Activated T-helper 1 cell treated with anti-CD3 and anti-CD28 coated beads, Interleukin-2, amount 50 U/mL, for 16 hours (primary cell): ENCODE results near the gene SPINT3.

Source experiments
- DNase-seq, 2 donors: peaks; one replicate each; pipeline ENCODE4 v3.0.0-alpha.2; 2020; ENCODE audit warnings: low read depth in 1 of 2, low spot score in 1 of 2

The SPINT3 gene, protein sequence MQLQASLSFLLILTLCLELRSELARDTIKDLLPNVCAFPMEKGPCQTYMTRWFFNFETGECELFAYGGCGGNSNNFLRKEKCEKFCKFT

DNA sequence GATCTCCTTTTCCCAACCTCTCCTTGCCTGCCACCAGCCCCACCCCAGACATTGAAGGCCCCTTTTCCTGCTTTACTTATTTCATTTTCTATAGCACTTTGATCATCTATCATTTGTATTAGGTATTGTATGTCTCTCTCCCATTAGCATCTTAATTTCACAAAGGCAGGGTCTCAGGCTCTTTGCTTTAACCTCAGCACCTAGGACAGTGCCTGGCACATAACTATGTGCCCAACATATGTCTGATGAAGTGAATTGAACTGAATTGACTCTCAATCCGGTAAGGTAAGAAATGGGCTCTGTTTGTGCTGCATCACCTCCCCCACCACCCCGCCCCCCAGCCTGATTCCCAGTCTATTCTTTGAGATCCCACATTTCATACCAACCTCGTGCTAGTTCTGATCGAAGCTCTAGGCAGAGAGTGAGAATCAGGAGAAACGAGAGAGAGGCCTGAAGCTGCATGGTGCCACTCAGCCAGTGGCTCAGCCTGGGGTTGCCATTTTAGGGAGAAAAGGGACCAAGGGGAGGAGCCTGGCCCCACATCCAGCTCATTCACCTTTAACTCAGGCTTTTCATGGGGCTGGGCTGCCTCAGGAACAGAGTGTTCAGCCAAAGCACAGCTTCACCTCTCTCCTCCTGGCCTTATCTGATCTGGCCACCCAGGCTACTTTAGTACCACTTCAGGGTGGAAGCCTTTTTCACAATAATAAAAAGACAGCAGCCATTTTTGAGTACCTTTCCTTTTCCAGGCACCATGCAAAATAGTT, at the start of gene SPINT3:
Gene SPINT3, minus strand, starts transcription at position 476 of the 767 bp plus-strand sequence. Its CDS starts 14 bp downstream, at position 462.
- DNase-seq, result no peak

GRCh38 chr20:45564760-45565276, 49.4 kb upstream of the SPINT3 start:
- DNase-seq, result no peak

DNA sequence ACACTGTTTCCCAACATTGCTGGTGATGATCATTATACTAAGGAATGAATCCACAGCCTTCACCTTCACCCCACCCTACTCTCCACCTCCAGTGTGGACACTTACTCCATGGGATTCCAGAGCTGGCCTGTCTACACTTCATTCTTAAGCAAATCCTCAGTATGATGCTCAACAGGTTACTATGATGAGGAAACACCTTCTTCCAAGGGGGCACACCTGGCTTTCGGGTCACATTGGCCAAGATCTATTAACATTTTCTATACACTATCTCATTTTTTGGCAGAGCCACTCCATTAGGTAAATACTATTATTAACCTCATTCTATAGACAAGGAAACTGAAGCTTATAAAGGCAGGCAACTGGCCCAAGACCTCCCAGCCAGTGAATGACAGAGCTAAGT, 39.8 kb upstream of the SPINT3 start:
- no peak for DNase-seq

DNA sequence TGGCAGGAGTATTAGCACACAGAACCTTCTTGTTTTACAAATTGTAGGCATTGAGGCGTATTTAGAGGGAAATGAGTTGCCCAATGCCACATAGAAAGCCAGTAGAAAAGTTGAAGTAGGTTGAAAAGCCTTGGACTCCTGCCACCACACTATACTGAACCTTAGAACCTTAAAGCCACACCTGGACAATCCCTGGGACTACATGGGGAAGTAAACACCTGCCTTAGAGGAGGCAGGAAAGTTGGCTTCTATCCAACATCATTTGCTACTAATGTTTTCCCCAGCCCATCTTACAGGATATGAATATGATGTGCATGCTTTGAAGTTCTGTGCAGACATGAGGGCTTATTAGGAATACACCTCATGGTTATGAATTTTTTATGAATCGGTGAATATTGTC, 37.0 kb upstream of the SPINT3 start:
- DNase-seq, result no peak

GRCh38 chr20:45550765-45551164, 35.3 kb upstream of the SPINT3 start:
- DNase-seq, result no peak

- DNase-seq, result no peak
These were observed 33.0 kb upstream of the SPINT3 start for GRCh38 chr20:45548410-45548809.

- DNase-seq, result no peak
These were observed 31.9 kb upstream of the SPINT3 start, which contains the start of gene EPPIN for GRCh38 chr20:45547206-45547770. TSS of gene EPPIN (minus strand) at chr20:45547401. CDS start at chr20:45547357, 44 bp downstream.

GRCh38 chr20:45545754-45546453, 30.5 kb upstream of the SPINT3 start:
- no peak for DNase-seq

DNA sequence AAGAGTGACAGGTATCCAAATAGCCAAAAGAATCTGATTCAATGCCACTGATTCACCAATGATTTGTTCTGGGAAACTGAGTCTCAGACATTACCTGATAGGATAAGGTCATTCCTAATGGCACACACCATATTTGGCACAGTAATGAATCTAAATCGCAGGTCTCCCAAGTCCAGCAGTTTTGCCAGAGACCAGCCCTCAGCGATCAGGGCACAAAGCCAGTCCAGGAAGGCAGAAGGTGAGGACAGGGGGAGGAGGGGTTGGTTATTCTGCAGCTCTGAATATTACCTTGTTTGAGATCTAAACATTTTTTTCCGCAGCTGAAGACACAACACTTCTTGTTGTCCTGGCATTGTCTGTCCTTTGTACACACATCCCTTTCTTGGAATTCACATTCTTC, 29.9 kb upstream of the SPINT3 start:
- no peak for DNase-seq

GRCh38 chr20:45539382-45539781, 24.0 kb upstream of the SPINT3 start, which contains the start of gene WFDC6:
TSS of gene WFDC6 (minus strand) at chr20:45539482. CDS start at chr20:45539407, 75 bp downstream.
- no peak for DNase-seq

- no peak for DNase-seq
These were observed 22.9 kb upstream of the SPINT3 start for GRCh38 chr20:45538209-45538799.

DNA sequence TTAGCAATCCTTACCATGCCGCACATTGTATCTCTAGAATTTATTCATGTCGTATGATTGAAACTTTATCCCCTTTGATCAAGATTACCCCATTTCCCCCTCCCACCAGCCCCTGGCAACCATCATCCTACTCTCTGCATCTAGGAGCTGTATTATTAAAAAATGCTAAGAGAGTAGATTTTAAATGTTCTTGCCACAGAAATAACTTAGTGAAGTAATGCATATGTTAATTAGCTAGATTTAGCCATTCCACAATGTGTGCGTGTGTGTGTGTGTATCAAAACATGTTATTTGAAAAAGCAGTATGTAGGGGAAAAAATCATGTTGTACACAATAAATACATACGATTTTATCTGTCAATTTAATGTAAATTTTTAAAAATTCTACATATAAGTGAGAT, 11.9 kb upstream of the SPINT3 start:
- no peak for DNase-seq

- no peak for DNase-seq
These were observed 8.4 kb upstream of the SPINT3 start for GRCh38 chr20:45523821-45524220.

- DNase-seq, result no peak
These were observed 2.9 kb upstream of the SPINT3 start for GRCh38 chr20:45518282-45518681.

DNA sequence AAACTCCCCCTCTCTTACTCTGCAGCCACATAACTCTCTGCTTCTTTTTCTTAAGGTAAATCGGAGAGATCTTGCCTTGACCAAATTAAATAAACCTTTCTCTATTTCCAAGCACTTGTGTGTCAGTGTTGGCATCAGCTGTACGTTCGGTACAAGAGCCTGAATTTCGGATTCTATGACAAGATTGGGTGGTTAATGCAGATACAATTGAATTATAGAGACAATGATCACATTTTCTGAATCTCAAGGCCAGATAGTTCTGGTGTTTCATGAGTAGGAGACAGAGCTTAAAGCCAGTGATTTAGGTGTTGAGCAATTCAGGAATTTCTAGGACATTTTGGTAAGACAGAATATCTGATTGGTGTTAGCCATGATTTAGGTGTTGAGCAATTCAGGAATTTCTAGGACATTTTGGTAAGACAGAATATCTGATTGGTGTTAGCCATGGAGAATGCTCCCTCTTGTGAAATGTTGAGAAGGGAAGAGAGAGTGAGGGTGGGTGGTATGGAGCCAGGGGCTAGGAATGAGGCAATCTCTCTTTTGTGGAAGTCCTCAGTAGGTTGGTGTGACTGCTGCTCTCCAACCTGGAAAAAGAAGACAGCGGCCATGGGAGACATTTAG, 5.1 kb downstream of the SPINT3 start:
- no peak for DNase-seq

GRCh38 chr20:45509091-45509490, 6.3 kb downstream of the SPINT3 start:
- no peak for DNase-seq

GRCh38 chr20:45508068-45508886, 7.1 kb downstream of the SPINT3 start:
- no peak for DNase-seq

DNA sequence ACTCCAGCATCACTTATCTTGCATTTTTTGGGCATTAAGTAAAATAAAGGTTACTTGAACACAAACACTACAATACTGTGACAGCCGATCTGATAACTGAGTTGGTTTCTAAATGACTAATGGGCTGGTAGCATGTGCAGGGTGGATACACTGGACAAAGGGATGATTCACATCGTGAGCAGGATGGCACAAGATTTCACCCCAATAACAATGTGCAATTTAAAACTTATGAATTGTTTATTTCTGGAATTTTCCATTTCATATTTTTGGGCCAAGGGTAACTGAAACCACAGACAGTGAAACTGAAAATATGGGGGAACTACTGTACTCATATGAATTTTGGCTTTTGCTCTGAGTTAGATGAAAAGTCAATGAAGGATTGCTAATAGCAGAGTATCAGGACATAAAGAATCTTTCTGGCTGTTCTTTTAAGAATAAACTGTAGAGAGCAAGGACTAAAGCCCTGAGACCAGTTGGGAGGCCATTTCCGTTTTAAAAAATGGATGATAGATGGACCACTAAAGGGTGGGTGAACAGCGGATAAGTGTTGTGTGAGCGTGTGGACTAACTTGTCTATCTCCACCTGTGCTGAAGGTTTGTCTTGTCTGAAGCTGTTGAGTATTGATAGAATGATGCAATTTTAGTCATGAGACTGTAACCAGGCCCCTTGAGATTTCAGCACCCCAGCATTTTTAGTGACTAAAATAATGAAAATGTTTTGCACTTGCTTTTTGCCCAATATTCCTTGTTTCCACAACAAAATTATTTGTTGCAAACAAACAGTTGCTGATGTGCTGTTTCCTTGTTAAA, 8.2 kb downstream of the SPINT3 start:
- no peak for DNase-seq

- no peak for DNase-seq
These were observed 9.0 kb downstream of the SPINT3 start for GRCh38 chr20:45506398-45506797.
